ENCODE data around the gene ADAMTS12.

- no peak for TF ChIP-seq EZH2phosphoT487 (IDR thresholded peaks at IDR 0.05; ENCODE audit: insufficient read depth, low read depth)
- TF ChIP-seq EZH2 (IDR thresholded peaks at IDR 0.05; ENCODE audit: insufficient read depth, poor library complexity, severe bottlenecking) = no peak
These were observed 143.0 kb downstream of the ADAMTS12 start for GRCh38 chr5:33748754-33749153.

Data from GM23248 (cell line).